ENCODE measurements around the gene DPM2. TPM values are rescaled to one million over a fixed set of nuclear protein-coding genes. Genes with fewer than 3 reads are reported as not detected.

The DPM2 gene
- total and polyA plus RNA-seq, 7 experiments from 2014 or later = 29.1 to 84.4 (median 39.5) TPM

DNA sequence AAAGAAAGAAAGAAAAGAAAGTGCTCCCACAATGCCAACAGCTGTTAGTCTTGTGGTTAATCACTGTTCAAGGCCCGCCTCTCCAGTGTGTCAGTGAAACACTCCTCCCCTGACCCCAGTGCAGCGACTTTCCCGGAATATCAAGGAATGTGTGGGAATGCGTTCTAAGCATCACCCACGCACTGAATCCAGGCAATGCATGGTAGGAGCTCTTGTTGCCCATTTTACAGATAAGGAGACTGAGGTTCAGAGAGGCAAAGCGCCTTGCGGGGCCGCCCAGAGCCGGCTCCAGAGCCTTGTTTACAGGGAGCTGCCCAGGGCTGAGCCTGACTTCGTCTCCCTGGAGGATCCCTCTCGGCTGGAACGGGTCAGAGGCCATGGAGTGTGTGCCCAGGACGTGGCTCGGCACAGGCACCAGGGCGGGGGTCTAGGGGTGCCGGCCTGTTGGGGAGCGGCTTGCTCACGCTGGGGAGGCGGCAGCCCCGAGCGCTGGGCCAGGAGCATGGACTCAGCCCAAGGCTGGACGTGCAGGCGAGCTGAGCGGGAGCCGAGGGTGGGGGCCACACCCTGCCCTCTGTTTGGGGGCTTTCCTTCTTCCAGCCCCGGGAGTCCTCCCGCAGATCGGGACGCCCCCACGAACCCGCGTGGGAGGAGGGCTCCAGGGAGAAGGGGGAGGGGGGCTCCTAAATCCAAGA, 39.1 kb downstream of the DPM2 start:
- intact Hi-C loops (cut with micrococcal nuclease) = loop anchor here in 1 of 2 donors (1.0 kb wide), 1 partner anchor 19 kb away; the partner anchor contains the start of gene ST6GALNAC4
- Mint-ChIP-seq H3K9me3 (peaks cover 0 to 25% (median 8%) of the 10 kb centered on the region in 11 donors), H3K4me3 (peak overlapping the region; percentile 71 to 90 (median 86)), H3K27me3 (no peaks in the 10 kb centered on the region), H3K36me3 (peaks cover 13 to 36% (median 33%) of the 10 kb centered on the region in 5 donors), H3K4me1 (peaks cover 12 to 55% (median 34%) of the 10 kb centered on the region in 7 donors), H3K27ac (peak overlapping the region in 8 of 9 donors; percentile 54 to 87 (median 84))
- Histone ChIP-seq H3K4me1 (ENCODE audit: control insufficient read depth in 2 of 2, insufficient read depth in 2 of 2, low read length in 2 of 2) (peaks cover 17 to 18% of the 10 kb centered on the region in 2 donors), H3K9me3 (ENCODE audit: control insufficient read depth in 2 of 3, low read length in 3 of 3) (peaks cover 0 to 18% (median 3%) of the 10 kb centered on the region in 3 experiments), H3K4me3 (ENCODE audit: low read length) (peak overlapping the region; percentile 61), H3K27me3 (ENCODE audit: control insufficient read depth in 2 of 2, insufficient read depth in 2 of 2, low read length in 2 of 2) (no peaks in the 10 kb centered on the region), H3K27ac (ENCODE audit: low read depth, low read length) (peak overlapping the region; percentile 78), H3K36me3 (ENCODE audit: control insufficient read depth in 2 of 3, insufficient read depth in 3 of 3, low read length in 3 of 3) (peaks cover 12 to 33% (median 17%) of the 10 kb centered on the region in 3 experiments)
- POLR2A ChIA-PET = interaction anchor here (0.8 to 2.6 kb wide), 4 partner anchors 8 to 163 kb away, joined by 3 to 12 read pairs (median 5); partner anchors contain the start of gene TOR2A
- DNase-seq = peak in 3 of 9 donors; percentile 6 to 44 (median 18)
- CTCF ChIA-PET = interaction anchor here (2.3 kb wide), 1 partner anchor 9 kb away, joined by 5 read pairs; no protein-coding TSS in a partner anchor
- peak; percentile 4 for ATAC-seq

DNA sequence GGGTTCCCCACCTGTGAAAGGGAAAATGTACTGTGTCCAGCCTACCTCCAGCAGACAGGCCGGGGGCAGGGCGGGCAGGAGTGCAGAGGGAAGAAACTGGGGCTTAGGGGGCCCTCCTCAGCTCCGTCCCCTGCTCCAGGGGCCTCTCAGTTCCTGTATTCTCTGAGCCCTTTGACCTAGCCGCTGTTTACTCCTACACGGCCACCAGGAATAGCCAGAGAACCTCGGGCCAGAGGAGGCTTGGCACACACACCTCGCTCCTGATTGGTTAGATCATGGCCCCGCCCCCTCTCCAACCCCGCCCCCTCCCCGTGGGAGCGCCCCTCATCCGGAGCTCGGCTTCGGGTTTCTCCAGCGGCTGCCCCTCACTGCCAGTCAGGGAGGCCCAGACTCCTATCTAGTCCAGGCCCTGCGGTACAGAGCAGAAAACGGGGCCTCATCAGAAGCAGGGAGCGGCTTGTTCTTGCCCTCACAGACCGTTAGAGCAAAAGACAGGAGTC, 40.4 kb downstream of the DPM2 start:
- DNase-seq (peak in 1 of 9 donors; percentile 32), ATAC-seq (peak; percentile 36)
- Histone ChIP-seq H3K27ac (ENCODE audit: low read depth, low read length) (peak overlapping the region; percentile 37), H3K9me3 (ENCODE audit: control insufficient read depth in 2 of 3, low read length in 3 of 3) (peaks cover 0 to 23% (median 3%) of the 10 kb centered on the region in 3 experiments), H3K36me3 (ENCODE audit: control insufficient read depth in 2 of 3, insufficient read depth in 3 of 3, low read length in 3 of 3) (peaks cover 21 to 47% (median 26%) of the 10 kb centered on the region in 3 experiments), H3K4me3 (ENCODE audit: low read length) (no peak overlapping the region), H3K27me3 (ENCODE audit: control insufficient read depth in 2 of 2, insufficient read depth in 2 of 2, low read length in 2 of 2) (no peaks in the 10 kb centered on the region), H3K4me1 (ENCODE audit: control insufficient read depth in 2 of 2, insufficient read depth in 2 of 2, low read length in 2 of 2) (peaks cover 10 to 11% of the 10 kb centered on the region in 2 donors)
- CTCF ChIA-PET = interaction anchor here (1.2 kb wide), 1 partner anchor 25 kb away, joined by 4 read pairs; no protein-coding TSS in a partner anchor
- POLR2A ChIA-PET = interaction anchor here (0.6 to 2.6 kb wide), 4 partner anchors 9 to 18 kb away, joined by 3 to 12 read pairs (median 4); no protein-coding TSS in a partner anchor
- Mint-ChIP-seq H3K27me3 (no peaks in the 10 kb centered on the region), H3K9me3 (peaks cover 0 to 36% (median 10%) of the 10 kb centered on the region in 11 donors), H3K4me3 (peak overlapping the region in 8 of 10 donors; percentile 2 to 90 (median 60)), H3K27ac (peak overlapping the region in 4 of 9 donors; percentile 15 to 65 (median 39)), H3K36me3 (peaks cover 25 to 48% (median 47%) of the 10 kb centered on the region in 5 donors), H3K4me1 (peaks cover 6 to 47% (median 29%) of the 10 kb centered on the region in 7 donors)
- intact Hi-C loops (cut with micrococcal nuclease) = no loop called here

DNA sequence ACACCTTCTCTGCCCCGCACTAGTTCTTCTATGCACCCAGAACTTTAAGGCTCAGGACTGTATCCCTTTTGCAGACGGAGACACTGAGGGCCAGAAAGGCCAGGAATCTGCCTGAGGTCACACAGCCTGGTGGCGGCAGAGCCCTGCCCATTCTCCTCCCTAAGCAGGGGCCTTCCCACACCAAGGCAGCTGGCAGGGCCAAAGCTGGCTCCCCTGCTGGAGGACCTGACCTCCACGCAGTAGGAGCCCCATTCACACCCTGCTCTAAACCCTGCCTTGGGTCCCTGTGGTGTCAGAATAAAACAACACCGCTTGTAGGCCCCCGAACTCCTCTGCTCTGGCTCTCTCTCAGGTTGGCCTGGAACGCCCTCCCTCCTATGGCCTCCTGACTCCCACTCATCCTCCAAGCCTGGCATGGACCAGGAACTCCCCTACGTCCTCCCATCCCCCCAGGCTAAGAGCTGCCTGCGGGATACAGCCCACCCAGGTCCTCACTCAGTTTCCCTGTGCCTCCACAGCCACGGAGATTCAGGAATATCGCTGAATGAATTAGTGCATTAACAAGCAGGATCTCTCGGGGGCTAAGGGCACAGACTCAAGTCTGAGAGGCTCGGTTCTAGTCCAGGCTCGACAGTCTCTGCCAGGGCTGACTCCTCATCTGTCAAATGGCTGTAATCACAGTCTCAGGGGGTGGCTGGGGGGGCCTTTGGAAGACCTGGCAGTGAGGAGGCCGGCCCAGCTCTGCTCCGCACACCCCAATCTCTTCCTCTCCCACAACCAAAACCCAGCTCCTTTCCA, 41.1 kb downstream of the DPM2 start:
- H3K9me3 ChIP-seq (ENCODE audit: control insufficient read depth in 2 of 3, low read length in 3 of 3) = peaks cover 0 to 23% (median 3%) of the 10 kb centered on the region in 3 experiments
- peaks cover 10 to 11% of the 10 kb centered on the region in 2 donors for H3K4me1 ChIP-seq (ENCODE audit: control insufficient read depth in 2 of 2, insufficient read depth in 2 of 2, low read length in 2 of 2)
- peak overlapping the region in 5 of 9 donors; percentile 15 to 51 (median 34) for H3K27ac Mint-ChIP-seq
- H3K27me3 ChIP-seq (ENCODE audit: control insufficient read depth in 2 of 2, insufficient read depth in 2 of 2, low read length in 2 of 2) = no peaks in the 10 kb centered on the region
- H3K36me3 Mint-ChIP-seq = peaks cover 25 to 51% (median 49%) of the 10 kb centered on the region in 5 donors
- H3K27ac ChIP-seq (ENCODE audit: low read depth, low read length) = peak overlapping the region; percentile 35
- ChIA-PET POLR2A (interaction anchor here (0.6 to 2.6 kb wide), 6 partner anchors 8 to 43 kb away, joined by 3 to 12 read pairs (median 4); no protein-coding TSS in a partner anchor), CTCF (interaction anchor here (1.2 kb wide), 1 partner anchor 25 kb away, joined by 4 read pairs; no protein-coding TSS in a partner anchor)
- H3K4me1 Mint-ChIP-seq = peaks cover 8 to 41% (median 24%) of the 10 kb centered on the region in 7 donors
- no peaks in the 10 kb centered on the region for H3K27me3 Mint-ChIP-seq
- H3K4me3 Mint-ChIP-seq = peak overlapping the region in 2 of 10 donors; percentile 89 to 90
- H3K4me3 ChIP-seq (ENCODE audit: low read length) = no peak overlapping the region
- intact Hi-C loops (cut with micrococcal nuclease) = no loop called here
- DNase-seq (peak in 1 of 9 donors; percentile 1), ATAC-seq (no peak)
- H3K9me3 Mint-ChIP-seq = peaks cover 0 to 36% (median 10%) of the 10 kb centered on the region in 11 donors
- H3K36me3 ChIP-seq (ENCODE audit: control insufficient read depth in 2 of 3, insufficient read depth in 3 of 3, low read length in 3 of 3) = peaks cover 23 to 52% (median 26%) of the 10 kb centered on the region in 3 experiments

DNA sequence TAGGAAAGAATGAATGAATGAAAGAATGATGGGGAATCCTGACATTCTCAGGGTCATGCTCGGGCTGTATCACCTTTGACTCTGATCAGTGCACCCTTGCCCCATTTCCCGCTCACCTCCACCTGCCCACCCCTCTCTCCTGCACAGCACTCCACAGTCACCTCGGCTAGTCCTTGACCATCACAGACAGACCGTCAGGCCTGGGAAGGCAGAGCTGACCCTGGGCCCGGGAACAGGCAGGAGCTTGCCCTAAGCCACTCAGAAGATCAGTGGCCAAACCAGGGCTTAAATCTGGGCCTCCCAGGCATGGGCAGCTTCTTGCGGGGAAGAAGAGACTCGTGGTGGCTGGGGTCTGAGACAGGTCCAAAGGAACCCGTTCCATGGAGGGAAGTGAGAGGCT, 41.8 kb downstream of the DPM2 start:
- no peak overlapping the region for H3K4me3 ChIP-seq (ENCODE audit: low read length)
- Mint-ChIP-seq H3K27ac (no peak overlapping the region), H3K4me1 (peaks cover 8 to 41% (median 23%) of the 10 kb centered on the region in 7 donors), H3K36me3 (peaks cover 25 to 56% (median 51%) of the 10 kb centered on the region in 5 donors), H3K27me3 (no peaks in the 10 kb centered on the region), H3K4me3 (peak overlapping the region in 2 of 10 donors; percentile 32 to 78), H3K9me3 (peaks cover 0 to 36% (median 10%) of the 10 kb centered on the region in 11 donors)
- H3K27me3 ChIP-seq (ENCODE audit: control insufficient read depth in 2 of 2, insufficient read depth in 2 of 2, low read length in 2 of 2) = no peaks in the 10 kb centered on the region
- DNase-seq (peak in 1 of 9 donors; percentile 5), ATAC-seq (no peak)
- peaks cover 10 to 11% of the 10 kb centered on the region in 2 donors for H3K4me1 ChIP-seq (ENCODE audit: control insufficient read depth in 2 of 2, insufficient read depth in 2 of 2, low read length in 2 of 2)
- H3K9me3 ChIP-seq (ENCODE audit: control insufficient read depth in 2 of 3, low read length in 3 of 3) = peaks cover 0 to 23% (median 3%) of the 10 kb centered on the region in 3 experiments
- no peak overlapping the region for H3K27ac ChIP-seq (ENCODE audit: low read depth, low read length)
- intact Hi-C loops (cut with micrococcal nuclease) = no loop called here
- ChIA-PET CTCF (interaction anchor here (1.2 to 1.5 kb wide), 2 partner anchors 14 to 26 kb away, joined by 4 to 5 read pairs; no protein-coding TSS in a partner anchor), POLR2A (interaction anchor here (0.5 to 1.6 kb wide), 5 partner anchors 9 to 87 kb away, joined by 3 to 5 read pairs (median 4); no protein-coding TSS in a partner anchor)
- peaks cover 23 to 59% (median 26%) of the 10 kb centered on the region in 3 experiments for H3K36me3 ChIP-seq (ENCODE audit: control insufficient read depth in 2 of 3, insufficient read depth in 3 of 3, low read length in 3 of 3)

DNA sequence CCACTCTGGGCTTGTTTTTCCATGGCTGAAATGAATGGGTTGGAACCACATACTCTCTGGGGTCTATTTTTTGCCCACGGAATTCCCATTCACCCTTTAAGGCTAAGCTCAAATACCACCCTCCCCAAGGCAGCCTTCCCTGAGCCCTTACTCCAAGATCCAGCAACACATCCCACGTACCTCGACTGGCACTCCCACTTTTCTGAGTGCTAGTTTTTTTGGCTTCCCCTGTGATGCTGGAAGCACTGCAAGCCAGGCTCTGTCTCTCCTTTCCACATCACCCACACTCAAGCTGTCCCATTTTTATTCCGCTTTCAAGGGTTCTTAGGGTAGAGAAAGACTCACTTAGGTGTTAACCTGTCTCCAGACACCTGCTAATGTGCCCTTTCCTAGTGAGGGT, 44.3 kb downstream of the DPM2 start:
- Mint-ChIP-seq H3K4me3 (peak overlapping the region in 1 of 10 donors; percentile 12), H3K27ac (peak overlapping the region in 2 of 9 donors; percentile 19 to 50), H3K27me3 (no peaks in the 10 kb centered on the region), H3K36me3 (peaks cover 29 to 69% (median 56%) of the 10 kb centered on the region in 5 donors), H3K9me3 (peaks cover 0 to 36% (median 10%) of the 10 kb centered on the region in 11 donors), H3K4me1 (peaks cover 6 to 30% (median 13%) of the 10 kb centered on the region in 7 donors)
- Histone ChIP-seq H3K4me3 (ENCODE audit: low read length) (no peak overlapping the region), H3K9me3 (ENCODE audit: control insufficient read depth in 2 of 3, low read length in 3 of 3) (peaks cover 0 to 23% (median 3%) of the 10 kb centered on the region in 3 experiments), H3K36me3 (ENCODE audit: control insufficient read depth in 2 of 3, insufficient read depth in 3 of 3, low read length in 3 of 3) (peaks cover 23 to 80% (median 26%) of the 10 kb centered on the region in 3 experiments), H3K4me1 (ENCODE audit: control insufficient read depth in 2 of 2, insufficient read depth in 2 of 2, low read length in 2 of 2) (peaks cover 5% of the 10 kb centered on the region in 2 donors), H3K27ac (ENCODE audit: low read depth, low read length) (no peak overlapping the region), H3K27me3 (ENCODE audit: control insufficient read depth in 2 of 2, insufficient read depth in 2 of 2, low read length in 2 of 2) (no peaks in the 10 kb centered on the region)
- POLR2A ChIA-PET = no interaction called here
- DNase-seq (no peak), ATAC-seq (no peak)
- intact Hi-C loops (cut with micrococcal nuclease) = no loop called here
- CTCF ChIA-PET = interaction anchor here (0.6 kb wide), 1 partner anchor 28 kb away, joined by 3 read pairs; no protein-coding TSS in a partner anchor
